SK-N-SH treated with all-trans-retinoic acid at 6 μM for 48 hours (cell line): ENCODE measurements around the gene ANGPTL1.

Experiments
- ATAC-seq: fragments of 200-7000 bp; cut with Tn5 transposase; 3 replicates; pipeline ENCODE4 v1.9.1; 2020; ENCODE audit warnings: mild to moderate bottlenecking, moderate library complexity
- ARNTL ChIP-seq: fragments of 450-650 bp; formaldehyde crosslinking; IDR thresholded peaks from 2 replicates; pipeline ENCODE4 v1.5.0; 2020; ENCODE audit warnings: low read depth, mild to moderate bottlenecking, moderate library complexity, borderline replicate concordance
- BACH2 ChIP-seq: fragments of 250-450 bp; sonication (Bioruptor Pico); IDR thresholded peaks from 2 replicates; pipeline ENCODE4 v1.9.0; 2021; ENCODE audit warnings: mild to moderate bottlenecking, borderline replicate concordance
- CSDC2 ChIP-seq: fragments of 250-450 bp; sonication (Bioruptor Pico); IDR thresholded peaks from 2 replicates; pipeline ENCODE4 v1.5.0; 2020; ENCODE audit warnings: mild to moderate bottlenecking, moderate library complexity
- ESRRG ChIP-seq: fragments of 250-450 bp; sonication (Bioruptor Pico); IDR thresholded peaks from 2 replicates; pipeline ENCODE4 v1.6.1; 2021; ENCODE audit warnings: mild to moderate bottlenecking
- GLIS3 ChIP-seq: fragments of 250-450 bp; sonication (Bioruptor Pico); IDR thresholded peaks from 2 replicates; pipeline ENCODE4 v1.5.0; 2020; ENCODE audit warnings: mild to moderate bottlenecking, moderate library complexity
- ISL1 ChIP-seq: fragments of 250-450 bp; sonication (Bioruptor Pico); IDR thresholded peaks from 2 replicates; pipeline ENCODE4 v2.1.2; 2022; ENCODE audit warnings: mild to moderate bottlenecking, moderate library complexity
- PPARA ChIP-seq: fragments of 250-450 bp; sonication (Bioruptor Pico); IDR thresholded peaks from 2 replicates; pipeline ENCODE4 v1.5.0; 2020; ENCODE audit warnings: mild to moderate bottlenecking, borderline replicate concordance
- RARB ChIP-seq: fragments of 250-450 bp; sonication (Bioruptor Pico); IDR thresholded peaks from 2 replicates; pipeline ENCODE4 v1.8.0; 2021; ENCODE audit warnings: mild to moderate bottlenecking, moderate library complexity
- SNAI2 ChIP-seq: fragments of 250-450 bp; sonication (Bioruptor Pico); IDR thresholded peaks from 2 replicates; pipeline ENCODE4 v1.5.0; 2020; ENCODE audit warnings: mild to moderate bottlenecking, moderate library complexity
- TCF4 ChIP-seq: fragments of 250-450 bp; sonication (Bioruptor Pico); IDR thresholded peaks from 2 replicates; pipeline ENCODE4 v1.8.0; 2021; ENCODE audit warnings: mild to moderate bottlenecking, moderate library complexity, borderline replicate concordance
- TOX ChIP-seq: fragments of 250-450 bp; sonication (Bioruptor Pico); IDR thresholded peaks from 2 replicates; pipeline ENCODE4 v1.8.0; 2021; ENCODE audit warnings: mild to moderate bottlenecking, moderate library complexity, borderline replicate concordance
- ZC3H10 ChIP-seq: fragments of 250-450 bp; sonication (Bioruptor Pico); IDR thresholded peaks from 2 replicates; pipeline ENCODE4 v1.5.1; 2021; ENCODE audit warnings: mild to moderate bottlenecking, moderate library complexity
- ZFP3 ChIP-seq: fragments of 250-450 bp; sonication (Bioruptor Pico); IDR thresholded peaks from 2 replicates; pipeline ENCODE4 v1.5.0; 2020; ENCODE audit warnings: mild to moderate bottlenecking, moderate library complexity
- ZFP30 ChIP-seq: fragments of 450-650 bp; formaldehyde crosslinking; IDR thresholded peaks from 2 replicates; pipeline ENCODE4 v1.5.0; 2022; ENCODE audit warnings: mild to moderate bottlenecking, moderate library complexity
- ZNF565 ChIP-seq: fragments of 450-650 bp; formaldehyde crosslinking; conservative IDR thresholded peaks from 2 replicates; pipeline ENCODE4 v1.5.0; 2020; ENCODE audit warnings: low read depth, mild to moderate bottlenecking, moderate library complexity
- ZNF70 ChIP-seq: fragments of 450-650 bp; formaldehyde crosslinking; IDR thresholded peaks from 2 replicates; pipeline ENCODE4 v1.5.0; 2020; ENCODE audit warnings: mild to moderate bottlenecking, moderate library complexity
- TF ChIP-seq, protein P1 (sequence below): fragments of 250-450 bp; sonication (Bioruptor Pico); IDR thresholded peaks from 2 replicates; pipeline ENCODE4 v1.5.0; 2020; ENCODE audit warnings: mild to moderate bottlenecking, moderate library complexity
- TF ChIP-seq, protein P2 (sequence below): fragments of 250-450 bp; sonication (Bioruptor Pico); IDR thresholded peaks from 2 replicates; pipeline ENCODE4 v1.5.1; 2020; ENCODE audit warnings: low read depth, mild to moderate bottlenecking, moderate library complexity
- TF ChIP-seq, protein P3 (sequence below): fragments of 250-450 bp; sonication (Bioruptor Pico); IDR thresholded peaks from 2 replicates; pipeline ENCODE4 v1.8.0; 2020; ENCODE audit warnings: mild to moderate bottlenecking, moderate library complexity, borderline replicate concordance
- TF ChIP-seq, protein P4 (sequence below): fragments of 250-450 bp; sonication (Bioruptor Pico); IDR thresholded peaks from 2 replicates; pipeline ENCODE4 v1.5.1; 2021; ENCODE audit warnings: mild to moderate bottlenecking, moderate library complexity

ANGPTL1 gene

DNA sequence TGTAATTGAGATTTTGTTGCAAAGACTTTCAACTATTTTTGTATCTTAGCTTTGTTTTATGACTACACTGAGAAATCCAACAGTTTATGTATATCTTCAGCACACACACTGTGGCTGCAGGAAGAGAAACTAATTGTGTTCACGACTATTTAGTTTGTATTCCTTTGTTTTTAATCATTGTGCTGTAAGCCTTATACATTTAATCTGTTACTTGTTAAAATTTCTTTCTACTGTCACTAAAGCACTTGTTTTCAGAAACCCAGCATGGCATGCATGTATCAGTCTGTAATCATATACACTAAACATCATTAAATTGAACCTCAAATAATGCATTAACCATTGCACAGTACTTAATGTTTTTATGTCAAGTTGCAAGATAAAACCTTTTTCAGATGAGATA lies 656 bp downstream of the ANGPTL1 start:
- TF ChIP-seq ZFP3 (CRISPR knock-in tag): no peak
- no peak for TF ChIP-seq GLIS3 (CRISPR knock-in tag)
- TF ChIP-seq, protein P1, sequence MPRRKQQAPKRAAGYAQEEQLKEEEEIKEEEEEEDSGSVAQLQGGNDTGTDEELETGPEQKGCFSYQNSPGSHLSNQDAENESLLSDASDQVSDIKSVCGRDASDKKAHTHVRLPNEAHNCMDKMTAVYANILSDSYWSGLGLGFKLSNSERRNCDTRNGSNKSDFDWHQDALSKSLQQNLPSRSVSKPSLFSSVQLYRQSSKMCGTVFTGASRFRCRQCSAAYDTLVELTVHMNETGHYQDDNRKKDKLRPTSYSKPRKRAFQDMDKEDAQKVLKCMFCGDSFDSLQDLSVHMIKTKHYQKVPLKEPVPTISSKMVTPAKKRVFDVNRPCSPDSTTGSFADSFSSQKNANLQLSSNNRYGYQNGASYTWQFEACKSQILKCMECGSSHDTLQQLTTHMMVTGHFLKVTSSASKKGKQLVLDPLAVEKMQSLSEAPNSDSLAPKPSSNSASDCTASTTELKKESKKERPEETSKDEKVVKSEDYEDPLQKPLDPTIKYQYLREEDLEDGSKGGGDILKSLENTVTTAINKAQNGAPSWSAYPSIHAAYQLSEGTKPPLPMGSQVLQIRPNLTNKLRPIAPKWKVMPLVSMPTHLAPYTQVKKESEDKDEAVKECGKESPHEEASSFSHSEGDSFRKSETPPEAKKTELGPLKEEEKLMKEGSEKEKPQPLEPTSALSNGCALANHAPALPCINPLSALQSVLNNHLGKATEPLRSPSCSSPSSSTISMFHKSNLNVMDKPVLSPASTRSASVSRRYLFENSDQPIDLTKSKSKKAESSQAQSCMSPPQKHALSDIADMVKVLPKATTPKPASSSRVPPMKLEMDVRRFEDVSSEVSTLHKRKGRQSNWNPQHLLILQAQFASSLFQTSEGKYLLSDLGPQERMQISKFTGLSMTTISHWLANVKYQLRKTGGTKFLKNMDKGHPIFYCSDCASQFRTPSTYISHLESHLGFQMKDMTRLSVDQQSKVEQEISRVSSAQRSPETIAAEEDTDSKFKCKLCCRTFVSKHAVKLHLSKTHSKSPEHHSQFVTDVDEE: no peak
- no peak for TF ChIP-seq TOX (CRISPR knock-in tag)
- TF ChIP-seq ZNF565 (CRISPR knock-in tag): no peak
- TF ChIP-seq ESRRG: no peak
- no peak for TF ChIP-seq ARNTL (CRISPR knock-in tag)
- TF ChIP-seq, protein P2, sequence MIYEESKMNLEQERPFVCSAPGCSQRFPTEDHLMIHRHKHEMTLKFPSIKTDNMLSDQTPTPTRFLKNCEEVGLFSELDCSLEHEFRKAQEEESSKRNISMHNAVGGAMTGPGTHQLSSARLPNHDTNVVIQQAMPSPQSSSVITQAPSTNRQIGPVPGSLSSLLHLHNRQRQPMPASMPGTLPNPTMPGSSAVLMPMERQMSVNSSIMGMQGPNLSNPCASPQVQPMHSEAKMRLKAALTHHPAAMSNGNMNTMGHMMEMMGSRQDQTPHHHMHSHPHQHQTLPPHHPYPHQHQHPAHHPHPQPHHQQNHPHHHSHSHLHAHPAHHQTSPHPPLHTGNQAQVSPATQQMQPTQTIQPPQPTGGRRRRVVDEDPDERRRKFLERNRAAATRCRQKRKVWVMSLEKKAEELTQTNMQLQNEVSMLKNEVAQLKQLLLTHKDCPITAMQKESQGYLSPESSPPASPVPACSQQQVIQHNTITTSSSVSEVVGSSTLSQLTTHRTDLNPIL (CRISPR knock-in tag): no peak
- no peak for TF ChIP-seq TCF4 (CRISPR knock-in tag)
- TF ChIP-seq, protein P3, sequence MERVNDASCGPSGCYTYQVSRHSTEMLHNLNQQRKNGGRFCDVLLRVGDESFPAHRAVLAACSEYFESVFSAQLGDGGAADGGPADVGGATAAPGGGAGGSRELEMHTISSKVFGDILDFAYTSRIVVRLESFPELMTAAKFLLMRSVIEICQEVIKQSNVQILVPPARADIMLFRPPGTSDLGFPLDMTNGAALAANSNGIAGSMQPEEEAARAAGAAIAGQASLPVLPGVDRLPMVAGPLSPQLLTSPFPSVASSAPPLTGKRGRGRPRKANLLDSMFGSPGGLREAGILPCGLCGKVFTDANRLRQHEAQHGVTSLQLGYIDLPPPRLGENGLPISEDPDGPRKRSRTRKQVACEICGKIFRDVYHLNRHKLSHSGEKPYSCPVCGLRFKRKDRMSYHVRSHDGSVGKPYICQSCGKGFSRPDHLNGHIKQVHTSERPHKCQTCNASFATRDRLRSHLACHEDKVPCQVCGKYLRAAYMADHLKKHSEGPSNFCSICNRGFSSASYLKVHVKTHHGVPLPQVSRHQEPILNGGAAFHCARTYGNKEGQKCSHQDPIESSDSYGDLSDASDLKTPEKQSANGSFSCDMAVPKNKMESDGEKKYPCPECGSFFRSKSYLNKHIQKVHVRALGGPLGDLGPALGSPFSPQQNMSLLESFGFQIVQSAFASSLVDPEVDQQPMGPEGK (CRISPR knock-in tag): no peak
- no peak for TF ChIP-seq ZC3H10 (CRISPR knock-in tag)
- no peak for TF ChIP-seq SNAI2 (CRISPR knock-in tag)
- TF ChIP-seq, protein P4, sequence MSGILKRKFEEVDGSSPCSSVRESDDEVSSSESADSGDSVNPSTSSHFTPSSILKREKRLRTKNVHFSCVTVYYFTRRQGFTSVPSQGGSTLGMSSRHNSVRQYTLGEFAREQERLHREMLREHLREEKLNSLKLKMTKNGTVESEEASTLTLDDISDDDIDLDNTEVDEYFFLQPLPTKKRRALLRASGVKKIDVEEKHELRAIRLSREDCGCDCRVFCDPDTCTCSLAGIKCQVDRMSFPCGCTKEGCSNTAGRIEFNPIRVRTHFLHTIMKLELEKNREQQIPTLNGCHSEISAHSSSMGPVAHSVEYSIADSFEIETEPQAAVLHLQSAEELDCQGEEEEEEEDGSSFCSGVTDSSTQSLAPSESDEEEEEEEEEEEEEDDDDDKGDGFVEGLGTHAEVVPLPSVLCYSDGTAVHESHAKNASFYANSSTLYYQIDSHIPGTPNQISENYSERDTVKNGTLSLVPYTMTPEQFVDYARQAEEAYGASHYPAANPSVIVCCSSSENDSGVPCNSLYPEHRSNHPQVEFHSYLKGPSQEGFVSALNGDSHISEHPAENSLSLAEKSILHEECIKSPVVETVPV (CRISPR knock-in tag): no peak
- TF ChIP-seq ZNF70 (CRISPR knock-in tag): no peak
- no peak for TF ChIP-seq ISL1 (CRISPR knock-in tag)
- TF ChIP-seq BACH2 (CRISPR knock-in tag): no peak
- no peak for ATAC-seq

DNA sequence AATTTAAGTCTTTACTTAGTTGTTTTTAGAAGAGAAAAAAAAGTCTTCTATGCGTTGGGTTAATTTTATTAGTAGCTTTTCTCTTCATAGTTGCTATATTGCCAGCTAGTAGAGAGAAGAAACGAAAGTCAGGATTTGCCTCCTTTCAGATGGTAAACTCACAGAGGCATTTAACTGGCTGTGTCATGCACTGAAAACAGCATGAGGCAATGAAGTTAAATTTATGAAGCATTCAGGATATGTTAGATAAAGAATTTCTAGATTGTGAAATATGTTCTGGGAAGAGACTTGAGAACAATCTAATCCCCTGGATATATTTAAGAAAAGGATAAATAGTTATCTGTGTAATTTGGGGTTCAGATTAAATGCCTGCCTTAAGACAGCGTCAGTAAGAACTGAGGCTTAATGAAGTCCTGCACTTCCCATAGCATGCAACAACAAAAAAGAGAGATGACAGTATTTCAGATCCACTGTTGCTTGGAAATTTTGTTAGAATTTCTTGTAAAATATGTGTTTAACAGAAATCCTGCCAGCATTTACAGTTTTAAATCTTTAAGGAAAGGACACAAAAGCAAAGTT lies 1.7 kb downstream of the ANGPTL1 start:
- TF ChIP-seq ISL1 (CRISPR knock-in tag): no peak
- no peak for TF ChIP-seq ZFP3 (CRISPR knock-in tag)
- TF ChIP-seq PPARA: no peak
- TF ChIP-seq CSDC2 (CRISPR knock-in tag): no peak
- no peak for TF ChIP-seq ZC3H10 (CRISPR knock-in tag)
- TF ChIP-seq SNAI2 (CRISPR knock-in tag): no peak
- ATAC-seq: no peak

DNA sequence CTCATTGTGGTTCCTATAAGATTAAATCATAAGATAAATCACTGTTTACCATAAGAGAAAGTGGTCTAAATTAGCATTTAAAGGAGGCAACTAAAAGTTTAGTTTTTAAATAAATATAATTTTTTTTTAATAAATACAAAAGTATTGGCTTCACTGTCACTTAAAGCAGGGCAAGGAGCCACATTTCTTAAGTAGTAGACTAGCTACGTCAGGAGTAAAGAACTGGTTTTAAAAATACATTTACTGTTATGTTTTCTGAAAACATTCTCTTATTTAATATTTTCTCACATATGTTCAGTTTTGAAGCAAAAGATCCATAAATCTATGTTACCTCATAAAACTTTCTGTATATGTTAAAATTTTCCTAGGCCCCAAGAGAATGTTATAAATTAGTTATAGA lies 2.2 kb downstream of the ANGPTL1 start:
- ATAC-seq: no peak
- TF ChIP-seq BACH2 (CRISPR knock-in tag): no peak
- TF ChIP-seq, protein P1: no peak
- TF ChIP-seq, protein P2 (CRISPR knock-in tag): no peak
- TF ChIP-seq ARNTL (CRISPR knock-in tag): no peak
- no peak for TF ChIP-seq RARB (CRISPR knock-in tag)
- TF ChIP-seq ESRRG: no peak
- TF ChIP-seq ZC3H10 (CRISPR knock-in tag): no peak
- no peak for TF ChIP-seq GLIS3 (CRISPR knock-in tag)
- TF ChIP-seq CSDC2 (CRISPR knock-in tag): no peak
- no peak for TF ChIP-seq ZNF70 (CRISPR knock-in tag)
- TF ChIP-seq, protein P3 (CRISPR knock-in tag): no peak
- no peak for TF ChIP-seq ZFP3 (CRISPR knock-in tag)
- TF ChIP-seq ZFP30 (CRISPR knock-in tag): no peak
